K562 (cell line): ENCODE measurements around the gene VPS50. TPM values are rescaled to one million over a fixed set of nuclear protein-coding genes. Genes with fewer than 3 reads are reported as not detected.

Experiments
- CBFA2T3 ChIP-seq: fragments of 450-650 bp; IDR thresholded peaks from 2 replicates; pipeline ENCODE4 v1.6.1; 2017
- CREBBP ChIP-seq: IDR thresholded peaks from one replicate; pipeline ENCODE4 v1.6.1; 2012; ENCODE audit warnings: low read depth, mild to moderate bottlenecking, control low read depth, inconsistent platforms, low read length
- CSDE1 ChIP-seq, 2 experiments: fragments of 450-650 bp; IDR thresholded peaks; 2 replicates each; pipeline ENCODE4 v1.6.1; 2016; ENCODE audit warnings: mild to moderate bottlenecking in 1 of 2
- DMBX1 ChIP-seq: fragments of 250-450 bp; sonication (Bioruptor Pico); IDR thresholded peaks from 2 replicates; pipeline ENCODE4 v1.8.0; 2022; ENCODE audit warnings: inconsistent platforms, mild to moderate bottlenecking, moderate library complexity, borderline replicate concordance
- E4F1 ChIP-seq: fragments of 250-450 bp; sonication (Bioruptor Pico); IDR thresholded peaks from 2 replicates; pipeline ENCODE4 v1.5.0; 2021; ENCODE audit warnings: mild to moderate bottlenecking, borderline replicate concordance
- FOXA1 ChIP-seq: fragments of 450-650 bp; IDR thresholded peaks from 2 replicates; pipeline ENCODE4 v1.6.1; 2016; ENCODE audit warnings: mild to moderate bottlenecking, borderline replicate concordance
- HDAC6 ChIP-seq: IDR thresholded peaks from 2 replicates; pipeline ENCODE4 v1.6.1; 2012; ENCODE audit warnings: low read depth, mild to moderate bottlenecking, control low read depth, inconsistent platforms, low read length, moderate library complexity
- IRF2 ChIP-seq: sonication (generic); formaldehyde crosslinking; IDR thresholded peaks from 2 replicates; pipeline ENCODE4 v1.8.1; 2022; ENCODE audit warnings: mild to moderate bottlenecking, missing genetic modification reagents
- MAFG ChIP-seq: fragments of 450-650 bp; conservative IDR thresholded peaks from 2 replicates; pipeline ENCODE4 v1.6.1; 2016; ENCODE audit warnings: missing genetic modification characterization, missing compliant biosample characterization
- MCM3 ChIP-seq: fragments of 450-650 bp; IDR thresholded peaks from 2 replicates; pipeline ENCODE4 v1.6.1; 2016
- MYC ChIP-seq, 2 experiments: fragments of 250-450 bp in 1 of 2; sonication (Bioruptor Pico) in 1 of 2; IDR thresholded peaks; 2 replicates each; pipeline versions ENCODE4 v1.5.1 to v1.6.1; 2012 to 2021; ENCODE audit warnings: low read depth in 2 of 2, borderline replicate concordance in 1 of 2, improper control_type of control experiment in 1 of 2, low read length in 1 of 2, mild to moderate bottlenecking in 1 of 2, moderate library complexity in 1 of 2
- NEUROD1 ChIP-seq: fragments of 150-350 bp; IDR thresholded peaks from 2 replicates; pipeline ENCODE4 v1.6.1; 2014; ENCODE audit warnings: borderline replicate concordance, low read length, low read depth; ENCODE audit not compliant: partially characterized antibody
- PPARD ChIP-seq: fragments of 250-450 bp; sonication (Bioruptor Pico); IDR thresholded peaks from 2 replicates; pipeline ENCODE4 v1.8.0; 2022; ENCODE audit warnings: inconsistent platforms, mild to moderate bottlenecking, moderate library complexity
- SP1 ChIP-seq: sonication (generic); formaldehyde crosslinking; IDR thresholded peaks from 2 replicates; pipeline ENCODE4 v1.8.1; 2022; ENCODE audit warnings: mild to moderate bottlenecking, missing genetic modification reagents
- TCF15 ChIP-seq: fragments of 250-450 bp; sonication (Bioruptor Pico); IDR thresholded peaks from 2 replicates; pipeline ENCODE4 v1.8.0; 2022; ENCODE audit warnings: moderate library complexity, mild to moderate bottlenecking, inconsistent platforms
- TCF3 ChIP-seq: sonication (generic); formaldehyde crosslinking; IDR thresholded peaks from 2 replicates; pipeline ENCODE4 v1.4.0; 2020; ENCODE audit warnings: mild to moderate bottlenecking, missing genetic modification reagents
- TCFL5 ChIP-seq: fragments of 250-450 bp; sonication (Bioruptor Pico); conservative IDR thresholded peaks from 2 replicates; pipeline ENCODE4 v1.6.1; 2021; ENCODE audit warnings: mild to moderate bottlenecking, moderate library complexity, matching md5 sums
- U2AF2 ChIP-seq: fragments of 200-400 bp; formaldehyde crosslinking; optimal IDR thresholded peaks from 2 replicates; pipeline ENCODE3; 2017; ENCODE audit warnings: low read depth, mild to moderate bottlenecking, low read length
- XRCC3 ChIP-seq: fragments of 450-650 bp; IDR thresholded peaks from 2 replicates; pipeline ENCODE4 v1.6.1; 2017; ENCODE audit warnings: mild to moderate bottlenecking, moderate library complexity
- ZFPM2 ChIP-seq: fragments of 250-450 bp; sonication (Bioruptor Pico); IDR thresholded peaks from 2 replicates; pipeline ENCODE4 v1.5.1; 2022; ENCODE audit warnings: mild to moderate bottlenecking
- ZMIZ1 ChIP-seq, 2 experiments: fragments of 150-350 bp in 1 of 2; IDR thresholded peaks; 2 replicates each; pipeline ENCODE4 v1.6.1; 2012 to 2016; ENCODE audit warnings: low read depth in 2 of 2, low read length in 2 of 2, mild to moderate bottlenecking in 1 of 2, moderate library complexity in 1 of 2
- ZNF232 ChIP-seq: sonication (generic); formaldehyde crosslinking; IDR thresholded peaks from 2 replicates; pipeline ENCODE4 v1.8.0; 2022; ENCODE audit warnings: mild to moderate bottlenecking, missing genetic modification reagents
- polyA plus RNA-seq, 8 experiments: library from polyadenylated mRNA; depleted of rRNA in 4 of 8; stranded (reverse) in 5 of 8; unstranded in 3 of 8; fragments of >200 nt; fragmentation: Nextera tagmentation in 2 of 8; fragmentation: Illumina TruSeq in 1 of 8; extraction: Ambion mirVana in 2 of 8; extraction: Trizol in 1 of 8; gene quantifications; 2 replicates each; pipeline versions ENCODE4 v1.2.1 to v1.2.3, GENCODE V29; 2011 to 2014; ENCODE audit warnings: inconsistent platforms in 1 of 8, missing spikeins in 1 of 8
- total RNA-seq, 7 experiments: library from RNA; depleted of rRNA in 6 of 7; stranded (reverse); fragments of >200 nt in 6 of 7; fragmentation: Illumina TruSeq in 2 of 7; extraction: Trizol in 2 of 7; gene quantifications; 2 replicates each; pipeline versions ENCODE4 v1.2.1 to v1.2.3, GENCODE V29; 2011 to 2021; ENCODE audit warnings: low replicate concordance in 1 of 7

The VPS50 gene
- total and polyA plus RNA-seq, 9 of the 15 experiments (the other 6 are each of a cell fraction or from before 2014, with no cell fraction given), result 10.5 to 29.4 (median 15.8) TPM

GRCh38 chr7:93231799-93232672 lies at the start of gene VPS50 (continued):
- TF ChIP-seq ZFPM2 (no peak), IRF2 (CRISPR knock-in tag) (no peak), E4F1 (CRISPR knock-in tag) (no peak), ZNF232 (CRISPR knock-in tag) (no peak), TCF15 (CRISPR knock-in tag) (0 out of 2 replicates have a peak, but pooled peaks have one; percentile 13), CBFA2T3 (no peak), FOXA1 (no peak), TCF3 (CRISPR knock-in tag) (no peak), CSDE1 (IDR thresholded peaks at IDR 0.05) (no peak), U2AF2 (no peak), ZMIZ1 (IDR thresholded peaks at IDR 0.05; ENCODE audit: low read depth in 2 of 2, low read length in 2 of 2) (no peak), DMBX1 (CRISPR knock-in tag) (peak; percentile 63; the same call in 1 of the 2 replicates), MCM3 (no peak), TCFL5 (no peak), MYC (IDR thresholded peaks at IDR 0.05; ENCODE audit: low read depth, low read length) (peak; percentile 73; the same call in 1 of the 2 replicates), MYC (CRISPR knock-in tag; IDR thresholded peaks at IDR 0.05; ENCODE audit: borderline replicate concordance, low read depth) (no peak; the same call in 1 of the 2 replicates), CREBBP (no peak), HDAC6 (no peak), MAFG (tag) (no peak), XRCC3 (no peak), SP1 (CRISPR knock-in tag) (peak; percentile 27; the same call in 1 of the 2 replicates), NEUROD1 (peak; percentile 45), PPARD (CRISPR knock-in tag) (no peak)
